Endothelial cell of umbilical vein (primary cell): Measurements from ENCODE around the gene ENTPD3.

ENCODE experiments used
- CTCF ChIP-seq, 2 donors: IDR thresholded peaks; 1 replicate in 1 of 2; 2 replicates in 1 of 2; pipeline ENCODE4 v1.5.1; 2011; ENCODE audit warnings: low read length in 2 of 2, mild to moderate bottlenecking in 2 of 2, moderate library complexity in 2 of 2, control low read depth in 1 of 2, inconsistent platforms in 1 of 2, low read depth in 1 of 2; ENCODE audit not compliant: insufficient read depth in 1 of 2; ENCODE audit errors: extremely low read depth in 1 of 2
- EZH2 ChIP-seq: IDR thresholded peaks from 2 replicates; pipeline ENCODE4 v1.6.1; 2012; ENCODE audit warnings: borderline replicate concordance, low read depth, mild to moderate bottlenecking, moderate library complexity, low read length, inconsistent platforms; ENCODE audit not compliant: severe bottlenecking
- FOS ChIP-seq: IDR thresholded peaks from 2 replicates; pipeline ENCODE4 v1.6.1; 2011; ENCODE audit warnings: mild to moderate bottlenecking, low read length, moderate library complexity, borderline replicate concordance; ENCODE audit not compliant: insufficient read depth
- GATA2 ChIP-seq: IDR thresholded peaks from 2 replicates; pipeline ENCODE4 v1.7.0; 2011; ENCODE audit warnings: low read depth, mild to moderate bottlenecking, moderate library complexity, mixed read lengths, low read length; ENCODE audit not compliant: insufficient read length, insufficient read depth
- JUN ChIP-seq: IDR thresholded peaks from 2 replicates; pipeline ENCODE4 v1.6.1; 2011; ENCODE audit warnings: borderline replicate concordance, low read depth; ENCODE audit not compliant: insufficient read length, insufficient read depth
- POLR2A ChIP-seq: IDR thresholded peaks from 2 replicates; pipeline ENCODE4 v1.6.1; 2012; ENCODE audit warnings: low read depth, mild to moderate bottlenecking, control low read depth, low read length
- POLR2AphosphoS5 ChIP-seq: IDR thresholded peaks from 2 replicates; pipeline ENCODE4 v1.6.1; 2012; ENCODE audit warnings: low read depth, mild to moderate bottlenecking, control low read depth, low read length, moderate library complexity; ENCODE audit not compliant: insufficient read depth

DNA sequence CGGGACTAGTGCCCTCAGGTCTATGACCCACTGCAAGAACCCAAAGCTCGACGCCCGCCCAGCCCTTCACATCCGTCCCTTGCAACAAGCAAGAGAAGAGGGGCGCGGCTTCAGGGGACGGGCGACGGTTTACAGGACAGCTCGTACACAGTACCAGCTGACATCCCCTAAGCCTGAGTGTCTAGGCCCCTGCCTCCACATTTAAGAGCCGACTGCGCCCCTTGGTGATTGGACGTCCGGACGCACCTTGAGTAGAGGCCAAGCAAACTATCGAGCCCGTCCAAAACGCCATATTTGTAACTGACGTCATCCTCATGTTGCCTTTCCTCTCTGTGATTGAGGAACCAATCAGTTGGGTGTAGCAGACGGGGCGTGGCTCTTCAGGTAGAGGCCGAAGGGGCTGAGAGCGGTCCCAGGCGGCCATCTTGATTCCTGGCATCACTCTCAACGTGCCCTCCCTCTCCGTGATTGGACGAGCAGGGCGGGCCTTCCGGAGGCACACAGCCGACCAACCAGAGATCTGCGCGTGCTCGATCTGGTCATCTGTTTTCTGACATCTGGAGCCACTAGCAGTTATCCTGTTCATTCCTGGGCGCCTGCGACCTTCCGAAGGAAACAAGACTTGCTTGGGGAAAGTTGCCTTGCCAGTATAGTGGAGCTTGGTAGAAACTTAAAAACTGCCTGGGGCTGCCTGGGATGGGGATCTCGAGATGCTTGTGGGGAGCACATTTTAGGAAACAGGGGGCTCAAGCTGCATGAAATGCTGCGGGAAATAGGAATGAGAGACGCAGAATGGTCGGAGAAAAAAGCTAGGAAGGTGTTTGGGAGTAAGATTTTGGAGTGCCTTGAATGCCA, 66.1 kb downstream of the ENTPD3 start:
- TF ChIP-seq EZH2, result no peak
- TF ChIP-seq POLR2A, result peak; percentile 89
- TF ChIP-seq CTCF (IDR thresholded peaks at IDR 0.05; ENCODE audit: extremely low read depth in 1 of 2, insufficient read depth in 1 of 2, low read depth in 1 of 2, low read length in 2 of 2), result no peak
- TF ChIP-seq POLR2AphosphoS5, result peak; percentile 71
- peak; percentile 80 for TF ChIP-seq JUN
- TF ChIP-seq GATA2, result no peak
- TF ChIP-seq FOS, result no peak
